Stimulated activated CD8-positive, alpha-beta memory T cell treated with anti-CD3 and anti-CD28 coated beads, Interleukin-2, amount 100 ng/mL, for 48 hours (primary cell): Measurements from ENCODE around the gene CCDC17.
"Not testable (repeated sequence)": the region's sequence is repeated elsewhere in the genome, so short reads cannot be mapped to it uniquely, and the experiment has no call there.

Experiments used
- DNase-seq, 2 donors: peaks; one replicate each; pipeline ENCODE4 v3.0.0-alpha.2; 2020; ENCODE audit warnings: low read depth in 2 of 2

The CCDC17 gene

DNA sequence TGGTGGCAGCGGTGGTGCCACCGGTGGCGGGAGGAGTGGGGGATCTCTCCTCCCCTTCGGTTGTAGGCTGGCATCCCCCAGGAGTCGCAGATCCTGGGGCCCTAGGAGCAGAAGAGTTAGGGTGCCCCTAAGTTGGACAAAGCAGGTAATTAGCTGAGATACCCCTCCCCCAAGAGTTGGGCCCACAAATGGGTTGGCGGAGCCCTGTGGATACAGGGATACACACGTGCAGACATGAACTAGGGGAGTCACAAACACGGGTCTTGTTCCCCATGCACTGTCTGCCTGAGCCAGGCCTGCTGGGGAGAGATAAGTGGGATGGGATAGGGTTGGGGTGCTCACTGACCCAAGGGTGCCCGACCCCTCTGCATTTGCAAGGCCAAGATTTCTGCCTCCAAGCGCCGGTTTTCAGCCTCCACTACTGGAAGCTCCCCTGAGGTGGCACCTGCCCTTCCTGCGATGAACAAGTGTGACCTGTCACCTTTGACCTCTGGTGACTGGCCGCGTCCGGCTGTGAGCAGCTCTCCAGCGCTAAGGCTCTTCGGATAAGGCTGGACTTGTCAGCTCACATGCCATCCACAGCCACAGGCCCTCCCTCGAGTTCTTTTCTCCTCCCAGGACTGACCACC lies 1.8 kb downstream of the CCDC17 start:
- DNase-seq = no peak

DNA sequence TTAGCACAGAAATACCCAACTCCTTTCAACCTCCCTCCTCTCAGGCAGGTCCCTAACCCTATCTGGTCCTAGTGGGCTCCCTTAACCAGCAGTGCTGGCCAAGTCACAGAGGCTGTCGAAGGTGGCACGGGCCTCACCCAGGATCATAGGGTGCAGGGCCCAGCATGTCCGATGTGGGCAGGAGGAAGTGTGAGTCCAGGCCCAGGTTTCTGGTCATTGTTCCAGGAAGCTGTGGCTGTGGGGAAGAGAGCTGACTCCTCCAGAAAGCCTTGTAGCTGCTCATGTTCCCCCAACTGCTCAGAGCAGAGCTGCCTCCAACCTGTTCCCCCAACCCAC lies 2.4 kb downstream of the CCDC17 start:
- DNase-seq = no peak

DNA sequence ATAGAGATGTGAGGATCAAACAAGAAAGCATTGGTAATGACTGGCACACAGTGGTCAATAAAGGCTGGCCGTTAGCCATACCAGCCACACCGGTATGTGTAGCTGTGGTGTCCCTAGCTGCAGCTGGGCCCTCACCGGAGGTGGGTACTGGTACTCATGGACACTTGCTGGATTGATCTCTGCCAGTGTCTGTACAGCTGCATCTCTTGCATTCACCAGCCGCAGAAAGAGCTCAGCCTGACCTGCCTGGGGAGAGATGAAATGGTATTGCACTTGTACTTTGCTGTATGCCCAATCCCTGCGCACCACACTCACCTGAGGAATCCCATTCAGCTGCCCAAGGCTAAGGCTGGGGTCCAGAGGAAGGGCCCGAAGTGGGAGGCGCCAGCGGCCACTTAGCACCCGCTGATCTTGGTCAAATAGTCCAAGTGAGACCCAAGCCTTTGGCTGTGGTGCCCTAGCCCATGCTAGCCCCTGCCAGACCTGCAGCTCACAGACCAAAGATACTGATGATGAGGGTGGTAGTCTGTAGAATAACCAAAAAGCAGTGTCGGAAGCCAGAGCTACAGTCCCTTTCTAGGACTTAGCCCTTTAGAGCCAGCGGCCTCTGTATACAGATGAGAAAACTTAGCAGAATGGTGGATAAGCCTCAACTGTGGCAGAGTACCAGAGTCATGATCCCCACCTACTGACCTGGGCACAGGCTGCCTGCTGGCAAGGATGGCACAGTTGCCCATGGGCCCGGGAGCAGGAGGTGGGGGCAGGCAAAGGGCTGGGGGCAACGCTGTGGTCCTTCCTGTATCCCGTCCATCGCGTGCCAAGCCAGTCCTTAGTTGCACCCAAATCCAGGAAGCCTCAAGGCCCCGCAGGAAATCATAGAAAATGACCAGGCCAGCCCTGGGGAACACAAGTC lies 3.0 kb downstream of the CCDC17 start:
- no peak for DNase-seq

DNA sequence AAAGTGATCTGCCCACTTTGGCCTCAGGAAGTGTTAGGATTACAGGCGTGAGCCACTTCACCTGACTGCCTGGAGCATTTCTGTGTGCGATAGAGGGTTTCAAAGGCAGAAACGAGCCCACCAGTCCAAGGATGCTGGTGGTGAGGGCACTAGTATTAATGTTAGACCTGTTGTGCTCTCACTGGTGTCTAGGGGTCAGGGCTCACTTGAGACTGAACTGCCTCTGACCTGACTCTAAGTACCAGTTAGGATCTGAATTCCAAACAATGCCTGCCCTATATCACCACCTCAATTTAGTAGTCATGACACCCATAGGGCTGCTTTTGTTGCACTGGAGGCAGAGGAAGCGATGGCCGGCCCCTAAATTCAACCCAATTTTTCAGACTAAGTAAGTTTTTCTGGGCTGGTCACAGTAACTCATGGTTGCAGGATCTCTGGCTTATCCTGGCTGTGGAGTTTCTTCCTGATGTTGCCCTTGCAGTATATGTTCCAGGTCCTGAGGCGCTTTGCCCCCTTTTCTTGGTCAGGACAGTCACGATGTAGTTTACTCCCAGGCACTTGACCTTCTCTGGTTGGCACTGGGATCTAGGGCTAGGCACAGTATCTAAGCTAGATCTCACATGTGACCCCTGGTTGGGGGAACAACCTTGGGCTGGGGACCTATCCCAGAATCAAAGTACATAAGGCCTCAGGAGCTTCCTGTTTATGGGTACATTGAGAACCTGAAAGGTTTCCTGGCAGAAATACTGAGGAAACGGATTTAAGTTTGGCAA lies 4.5 kb downstream of the CCDC17 start:
- DNase-seq = no peak

DNA sequence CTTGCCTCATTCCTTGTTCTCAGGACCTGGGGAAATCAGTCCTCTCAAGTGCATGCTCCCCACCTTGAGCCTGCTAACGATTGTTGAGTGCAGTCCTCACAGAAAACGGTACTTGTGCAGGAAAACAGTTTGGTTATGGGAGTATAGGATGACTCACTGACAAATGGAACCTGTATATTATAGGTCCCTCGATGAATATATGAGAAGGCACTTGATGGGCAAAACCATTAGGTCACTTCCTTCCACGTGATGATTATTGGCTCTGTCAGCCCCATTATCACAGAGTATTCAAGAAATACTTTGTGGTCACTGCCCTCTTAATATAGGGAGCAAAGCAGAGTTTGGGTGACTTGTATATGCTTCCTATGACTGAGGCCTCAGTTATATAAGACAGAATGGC lies 6.2 kb downstream of the CCDC17 start:
- no peak for DNase-seq

DNA sequence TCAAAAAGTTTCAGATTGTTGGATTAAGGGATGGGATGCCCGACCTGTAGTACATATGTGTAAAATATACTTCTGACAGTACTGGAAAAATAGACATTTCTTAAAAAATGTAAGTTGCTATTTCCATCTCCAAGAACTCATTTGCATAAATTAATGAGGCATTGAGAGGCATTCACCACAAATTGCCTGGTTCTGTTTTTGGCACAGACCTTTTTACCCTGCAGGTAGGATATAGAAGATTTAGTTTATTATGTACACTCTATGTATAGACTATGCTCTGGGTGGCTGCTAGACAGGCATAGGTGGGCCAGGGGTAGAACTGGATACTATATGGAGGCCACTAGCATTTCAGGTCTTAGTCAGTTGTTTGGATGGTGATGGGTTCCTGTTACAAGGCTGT lies 8.0 kb downstream of the CCDC17 start:
- DNase-seq = no peak

DNA sequence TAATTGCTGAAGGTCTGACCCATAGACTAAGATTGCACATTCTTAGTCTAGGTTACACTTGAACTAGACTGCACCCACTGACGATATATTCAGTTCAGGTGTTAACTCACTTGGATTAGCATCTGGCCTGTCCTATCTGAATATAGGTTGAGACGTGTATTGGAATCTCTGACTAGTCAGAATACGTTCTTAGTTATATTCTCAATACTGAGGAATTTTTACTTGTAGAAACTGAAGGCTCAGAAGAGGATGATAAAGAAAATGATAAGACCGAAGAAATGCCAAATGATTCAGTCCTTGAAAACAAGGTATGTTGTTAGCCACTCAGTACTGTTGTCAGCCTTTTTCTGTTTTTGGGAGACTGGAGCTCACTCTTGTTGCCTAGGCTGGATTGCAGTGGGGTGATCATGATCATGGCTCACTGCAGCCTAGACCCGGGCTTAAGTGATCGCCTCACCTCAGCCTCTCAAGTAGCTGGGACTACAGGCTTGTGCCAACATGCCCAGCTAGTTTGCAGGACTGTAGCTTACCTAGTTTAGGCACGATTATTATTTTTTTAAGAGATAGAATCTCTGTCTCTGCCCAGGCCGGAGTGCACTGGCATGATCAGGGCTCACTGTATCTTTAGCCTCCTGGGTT lies 10.8 kb downstream of the CCDC17 start:
- no peak for DNase-seq

DNA sequence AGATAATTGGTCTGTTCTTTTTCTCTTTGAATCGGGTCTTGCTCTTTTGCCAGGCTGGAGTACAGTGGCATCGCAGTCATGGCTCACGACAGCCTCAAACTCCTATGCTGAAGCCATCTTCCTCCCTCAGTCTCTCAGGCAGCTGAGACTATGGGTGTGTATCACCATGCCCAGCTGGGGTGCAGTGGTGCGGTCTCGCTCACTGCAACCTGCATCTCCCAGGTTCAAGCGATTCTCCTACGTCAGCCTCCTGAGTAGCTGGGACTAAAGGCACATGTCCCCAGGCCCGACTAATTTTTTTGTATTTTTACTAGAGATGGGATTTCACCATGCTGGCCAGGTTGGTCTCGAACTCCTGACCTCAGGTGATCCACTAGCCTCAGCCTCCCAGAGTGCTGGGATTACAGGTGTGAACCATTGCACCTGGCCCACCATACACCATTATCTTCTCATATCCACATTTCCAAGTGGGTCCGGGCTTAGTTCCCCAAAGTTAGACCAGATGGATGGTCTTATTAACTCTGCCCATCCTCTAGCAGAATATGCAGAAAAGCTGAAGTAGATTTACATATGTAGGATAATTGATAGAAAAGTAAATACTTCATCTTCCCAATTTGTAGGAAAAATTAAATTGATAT lies 13.1 kb downstream of the CCDC17 start:
- no peak for DNase-seq

DNA sequence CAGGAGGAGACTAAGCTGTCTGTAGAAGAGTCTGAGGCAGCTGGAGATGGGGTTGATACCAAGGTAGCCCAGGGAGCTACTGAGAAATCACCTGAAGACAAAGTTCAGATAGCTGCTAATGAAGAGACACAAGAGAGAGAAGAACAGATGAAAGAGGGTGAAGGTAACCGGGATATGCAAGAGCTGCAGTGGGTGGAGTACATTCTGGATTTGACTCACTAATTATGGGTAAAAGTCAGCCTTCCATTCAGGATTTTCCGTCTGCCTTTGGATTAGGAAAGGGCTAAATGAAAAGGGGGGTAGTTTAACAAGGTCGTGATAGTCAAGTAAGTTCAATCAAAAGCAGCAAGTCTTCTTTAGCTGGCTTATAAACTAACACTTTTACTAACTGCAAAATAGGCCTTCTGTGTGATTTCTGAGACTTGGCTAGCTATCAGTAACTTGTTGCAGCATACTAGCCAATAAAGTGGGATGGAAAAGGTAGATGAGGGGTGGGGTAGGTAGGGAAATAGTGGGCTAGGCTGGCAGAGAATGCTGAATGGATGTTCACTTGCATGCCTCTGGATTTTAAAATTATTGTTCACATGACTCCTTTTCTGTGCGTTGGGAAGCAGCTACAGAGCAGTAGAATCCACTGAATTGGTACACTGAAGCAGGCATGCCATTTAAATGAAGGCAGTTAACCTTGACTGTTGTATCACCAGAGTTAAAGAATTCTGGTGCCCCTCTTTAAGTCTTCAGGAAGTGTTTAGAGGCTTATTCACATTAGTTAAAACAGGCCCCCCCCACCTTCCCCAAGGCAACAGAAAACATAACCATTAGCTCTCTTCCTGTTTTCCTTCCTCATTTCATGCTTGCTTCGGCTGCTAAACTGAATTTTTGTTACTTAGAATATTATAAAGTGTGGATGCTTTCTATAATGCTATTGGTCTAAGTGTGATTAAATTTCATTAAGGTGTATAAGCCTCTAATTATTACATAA lies 15.4 kb downstream of the CCDC17 start:
- no peak for DNase-seq

DNA sequence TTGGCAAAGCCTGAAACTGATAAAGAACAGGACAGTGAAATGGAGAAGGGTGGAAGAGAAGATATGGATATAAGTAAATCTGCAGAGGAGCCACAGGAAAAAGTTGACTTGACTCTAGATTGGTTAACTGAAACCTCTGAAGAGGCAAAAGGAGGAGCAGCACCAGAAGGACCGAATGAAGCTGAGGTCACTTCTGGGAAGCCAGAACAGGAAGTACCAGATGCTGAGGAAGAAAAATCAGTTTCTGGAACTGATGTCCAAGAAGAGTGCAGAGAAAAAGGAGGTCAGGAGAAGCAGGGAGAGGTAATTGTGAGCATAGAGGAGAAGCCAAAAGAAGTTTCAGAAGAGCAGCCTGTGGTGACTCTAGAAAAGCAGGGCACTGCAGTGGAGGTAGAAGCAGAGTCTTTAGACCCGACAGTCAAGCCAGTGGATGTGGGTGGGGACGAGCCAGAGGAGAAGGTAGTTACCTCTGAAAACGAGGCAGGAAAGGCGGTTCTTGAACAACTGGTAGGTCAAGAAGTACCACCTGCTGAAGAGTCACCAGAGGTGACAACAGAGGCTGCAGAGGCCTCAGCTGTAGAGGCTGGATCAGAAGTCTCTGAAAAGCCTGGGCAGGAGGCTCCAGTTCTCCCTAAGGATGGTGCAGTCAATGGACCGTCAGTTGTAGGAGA lies 16.3 kb downstream of the CCDC17 start:
- no peak for DNase-seq

DNA sequence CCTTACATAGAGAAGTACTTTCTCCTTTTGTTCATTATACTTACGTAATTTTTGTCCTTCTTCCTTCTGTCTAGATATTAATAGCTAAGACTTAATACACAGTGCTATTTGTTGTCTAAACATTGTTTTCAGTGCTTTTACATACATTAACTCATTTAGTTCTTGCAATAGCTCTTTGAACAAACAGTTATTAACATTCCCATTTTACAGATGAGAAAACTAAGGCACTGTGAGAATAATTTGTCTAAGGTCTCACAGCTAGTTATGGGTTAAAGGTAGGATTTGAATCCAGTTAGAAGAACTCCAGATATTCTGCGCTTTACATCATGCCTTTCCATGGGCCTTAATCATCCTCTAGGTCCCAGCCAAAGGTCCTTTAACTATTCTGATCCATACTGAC lies 19.6 kb downstream of the CCDC17 start:
- DNase-seq = no peak

DNA sequence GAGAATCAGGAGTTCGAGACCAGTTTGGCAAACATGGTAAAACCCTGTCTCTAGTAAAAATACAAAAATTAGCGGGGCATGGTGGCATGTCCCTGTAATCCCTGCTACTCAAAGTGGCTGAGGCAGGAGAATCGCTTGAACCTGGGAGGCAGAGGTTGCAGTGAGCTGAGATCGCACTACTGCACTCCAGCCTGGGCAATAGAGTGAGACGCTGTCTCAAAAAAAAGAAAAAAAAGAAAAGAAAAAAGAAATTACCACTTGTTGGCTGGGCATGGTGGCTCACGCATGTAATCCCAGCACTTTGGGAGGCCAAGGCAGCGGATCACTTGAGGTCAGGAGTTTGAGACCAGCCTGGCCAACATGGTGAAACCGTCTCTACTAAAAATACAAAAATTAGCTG lies 27.1 kb downstream of the CCDC17 start:
- DNase-seq = not testable (repeated sequence)

DNA sequence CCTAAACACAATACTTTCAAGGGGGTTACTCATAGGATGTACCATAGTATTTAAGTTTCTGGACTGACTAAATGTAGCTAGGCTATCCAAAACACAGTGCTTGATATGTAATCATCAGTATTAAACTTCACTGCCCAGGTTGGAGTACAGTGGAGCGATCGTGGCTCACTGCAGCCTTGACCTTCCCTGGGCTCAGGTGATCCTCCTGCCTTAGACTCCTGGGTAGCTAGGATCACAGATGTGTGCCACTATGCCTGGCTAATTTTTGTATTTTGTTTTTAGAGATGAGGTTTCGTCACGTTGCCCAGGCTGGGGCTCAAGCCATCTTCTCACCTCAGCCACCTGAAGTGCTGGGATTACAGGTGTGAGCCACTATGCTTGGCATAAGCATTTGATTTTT lies 29.4 kb downstream of the CCDC17 start:
- DNase-seq = no peak

DNA sequence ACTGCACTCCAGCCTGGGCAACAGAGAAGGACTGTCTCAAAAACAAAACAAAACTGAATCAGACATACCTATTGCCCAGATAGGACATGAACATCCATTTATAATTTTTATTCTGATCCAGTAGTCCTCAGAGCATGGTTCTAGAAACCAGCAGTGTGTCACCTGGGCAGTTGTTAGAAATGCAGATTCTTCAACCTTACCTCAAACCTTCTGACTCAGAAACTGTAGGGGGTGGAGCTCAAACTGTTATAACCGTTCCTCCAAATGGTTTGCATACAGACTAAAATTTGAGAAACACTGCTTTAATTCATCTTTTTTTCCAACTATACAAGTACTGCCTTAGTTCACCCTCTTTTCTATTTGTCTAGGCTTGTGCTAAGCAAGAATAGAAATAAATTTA lies 34.0 kb downstream of the CCDC17 start:
- DNase-seq = no peak

DNA sequence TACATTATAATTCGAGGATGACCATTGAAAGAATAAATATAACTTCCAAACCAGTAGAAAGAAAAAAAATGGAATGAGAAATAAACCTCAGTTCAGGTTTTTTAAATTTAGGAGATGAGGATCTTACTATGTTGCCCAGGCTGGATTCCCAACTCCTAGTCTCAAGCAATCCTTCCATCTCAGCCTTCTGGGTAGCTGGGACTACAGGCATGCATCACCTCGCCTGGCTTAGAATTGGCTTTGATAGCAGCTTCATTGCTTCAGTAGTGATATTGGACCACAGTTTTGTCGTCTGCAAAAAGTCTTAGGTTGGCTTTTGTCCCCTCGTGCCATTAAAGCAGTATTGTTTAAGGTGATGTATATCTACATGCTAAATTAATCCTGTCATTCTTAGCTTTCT lies 37.1 kb downstream of the CCDC17 start:
- no peak for DNase-seq

DNA sequence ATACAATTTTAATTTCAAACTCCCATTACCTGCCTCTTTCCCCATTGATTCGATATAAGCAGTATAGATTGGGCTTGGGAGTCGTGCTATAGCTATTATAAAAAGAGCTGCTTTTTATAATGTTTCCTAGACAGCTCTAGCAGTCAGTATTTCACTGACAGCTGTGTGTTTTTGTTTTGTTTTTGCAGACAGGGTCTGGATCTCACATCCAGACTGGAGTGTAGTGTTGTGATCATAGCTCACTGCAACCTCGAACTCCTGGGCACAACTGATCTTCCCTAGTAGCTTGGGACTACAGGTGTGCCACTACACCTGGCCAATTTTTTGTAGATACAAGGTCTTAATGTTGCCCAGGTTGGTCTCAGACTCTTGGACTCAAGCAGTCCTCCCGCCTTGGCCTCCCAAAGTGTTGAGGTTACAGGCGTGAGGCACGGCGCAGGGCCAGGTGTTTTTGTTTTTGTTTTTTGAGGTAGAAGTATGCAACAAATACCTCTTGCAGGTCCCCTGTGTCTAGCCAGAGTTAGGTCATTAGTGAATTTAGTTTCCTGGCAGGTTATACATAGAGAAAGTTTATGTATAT lies 38.3 kb downstream of the CCDC17 start:
- no peak for DNase-seq

DNA sequence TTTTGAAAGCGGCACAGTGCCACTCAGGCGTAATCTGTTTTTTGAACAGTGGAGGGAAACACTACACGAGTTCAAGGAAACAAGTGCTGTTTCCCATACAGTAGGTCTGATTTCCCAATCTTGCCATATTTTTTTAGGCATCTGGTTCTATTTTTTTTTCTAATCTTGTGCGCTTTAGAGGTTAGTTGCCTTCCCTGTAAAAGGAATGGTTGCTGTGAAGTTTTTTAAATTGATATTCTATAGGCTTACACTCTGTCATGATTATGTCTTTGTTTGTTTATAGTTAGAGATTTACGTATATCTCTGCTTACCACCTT lies 38.8 kb downstream of the CCDC17 start:
- no peak for DNase-seq

DNA sequence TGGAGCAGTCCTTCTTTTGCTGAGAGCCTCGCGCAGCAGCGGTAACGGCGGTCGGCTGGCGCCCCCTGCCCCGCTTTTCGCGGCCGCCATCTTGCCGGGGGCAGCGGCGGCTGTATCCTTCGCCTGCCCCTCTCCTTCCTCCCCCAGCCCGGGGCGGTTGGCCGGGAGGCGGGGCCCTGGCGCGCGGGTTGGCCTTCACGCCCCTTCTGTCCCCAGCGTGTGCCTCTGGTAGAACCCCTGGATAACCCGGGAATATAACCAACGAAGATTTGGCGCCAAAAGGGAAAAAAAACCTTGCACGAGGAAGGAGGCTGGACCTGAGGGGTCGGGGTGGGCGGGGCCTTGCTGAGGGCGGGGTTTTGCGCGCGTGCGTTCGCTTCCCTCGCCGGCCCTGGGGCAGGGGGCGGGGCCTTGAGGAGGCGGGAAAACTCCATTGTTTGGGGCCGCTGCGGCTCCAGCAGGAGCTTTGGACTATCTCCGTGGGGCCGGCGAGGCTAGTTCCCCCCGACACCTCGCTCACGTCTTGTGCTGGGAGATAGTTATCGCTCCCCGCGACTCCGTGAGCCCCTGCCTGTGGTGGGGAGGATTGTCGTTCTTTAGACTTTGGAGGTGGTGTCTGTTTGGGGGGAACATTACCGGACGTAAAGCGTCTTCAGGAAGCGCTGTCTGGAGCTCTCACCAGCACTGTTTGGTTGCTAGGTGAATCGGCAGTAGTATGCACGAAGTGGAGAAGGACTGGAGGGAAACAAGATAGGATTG lies 39.3 kb downstream of the CCDC17 start:
- peak; percentile 83 to 85 for DNase-seq
